GM19025 (cell line): ENCODE results near the gene TLNRD1.
"Not testable (repeated sequence)": the region's sequence is repeated elsewhere in the genome, so short reads cannot be mapped to it uniquely, and the experiment has no call there.

Source experiments
- ATAC-seq: cut with Tn5 transposase; IDR thresholded peaks from one replicate; pipeline ENCODE4 v1.9.1; 2021; ENCODE audit warnings: mild to moderate bottlenecking, low read depth, moderate library complexity; ENCODE audit not compliant: unreplicated experiment

Gene TLNRD1

GRCh38 chr15:81000624-81001151 is at the start of gene TLNRD1:
TSS of gene TLNRD1 (plus strand) at chr15:81000923. CDS start at chr15:81002272, 1,349 bp downstream.
- ATAC-seq, result peak; percentile 52

- ATAC-seq, result no peak
Measured at GRCh38 chr15:80951941-80952340, 48.8 kb upstream of the TLNRD1 start.

GRCh38 chr15:80953001-80953952 is 47.4 kb upstream of the TLNRD1 start:
- no peak for ATAC-seq

- no peak for ATAC-seq
Measured at GRCh38 chr15:80953953-80954778, 46.6 kb upstream of the TLNRD1 start.

GRCh38 chr15:80955571-80956452 is 44.9 kb upstream of the TLNRD1 start:
- ATAC-seq, result not testable (repeated sequence)

- ATAC-seq, result no peak
Measured at GRCh38 chr15:80957556-80957955, 43.2 kb upstream of the TLNRD1 start.

GRCh38 chr15:80957976-80958375 is 42.7 kb upstream of the TLNRD1 start:
- ATAC-seq, result no peak

- ATAC-seq, result no peak
Measured at GRCh38 chr15:80958818-80959495, 41.8 kb upstream of the TLNRD1 start.

GRCh38 chr15:80965454-80965853 is 35.3 kb upstream of the TLNRD1 start:
- ATAC-seq, result not testable (repeated sequence)

- ATAC-seq, result no peak
Measured at GRCh38 chr15:80966431-80967197, 34.1 kb upstream of the TLNRD1 start.

GRCh38 chr15:80967451-80967850 is 33.3 kb upstream of the TLNRD1 start:
- ATAC-seq, result no peak

- no peak for ATAC-seq
Measured at GRCh38 chr15:80967991-80968510, 32.7 kb upstream of the TLNRD1 start.

- no peak for ATAC-seq
Measured at GRCh38 chr15:80969316-80969715, 31.4 kb upstream of the TLNRD1 start.

- ATAC-seq, result no peak
Measured at GRCh38 chr15:80970018-80970657, 30.6 kb upstream of the TLNRD1 start.

GRCh38 chr15:80970658-80971057 is 30.1 kb upstream of the TLNRD1 start:
- ATAC-seq, result no peak

GRCh38 chr15:80971143-80971542 is 29.6 kb upstream of the TLNRD1 start:
- no peak for ATAC-seq

GRCh38 chr15:80972276-80972675 is 28.4 kb upstream of the TLNRD1 start:
- ATAC-seq, result no peak

GRCh38 chr15:80974914-80975313 is 25.8 kb upstream of the TLNRD1 start:
- ATAC-seq, result no peak
